Type B pancreatic cell (in vitro differentiated cells): Measurements from ENCODE around the gene VSNL1. TPM values are rescaled to one million over a fixed set of nuclear protein-coding genes. Genes with fewer than 3 reads are reported as not detected.

ENCODE experiments used
- DNase-seq: peaks from one replicate; pipeline ENCODE4 v3.0.0; 2021; ENCODE audit warnings: mixed read lengths; ENCODE audit not compliant: unreplicated experiment; ENCODE audit errors: extremely low spot score
- H3K27ac Mint-ChIP-seq: 2 replicates; pipeline ENCODE4 v1.8.0; 2021; ENCODE audit warnings: mild to moderate bottlenecking, mixed read lengths
- H3K27me3 Mint-ChIP-seq: 2 replicates; pipeline ENCODE4 v1.8.0; 2021; ENCODE audit warnings: mixed read lengths
- H3K36me3 Mint-ChIP-seq: 2 replicates; pipeline ENCODE4 v1.8.0; 2021; ENCODE audit warnings: mixed read lengths
- H3K4me1 Mint-ChIP-seq: one replicate; pipeline ENCODE4 v1.8.0; 2021; ENCODE audit warnings: mixed read lengths; ENCODE audit not compliant: unreplicated experiment
- H3K4me3 Mint-ChIP-seq: 2 replicates; pipeline ENCODE4 v1.8.0; 2021; ENCODE audit warnings: mild to moderate bottlenecking, mixed read lengths
- H3K9me3 Mint-ChIP-seq: 2 replicates; pipeline ENCODE4 v1.8.0; 2021; ENCODE audit warnings: mixed read lengths
- CTCF ChIP-seq: fragments of 200-600 bp; sonication (generic); conservative IDR thresholded peaks from 2 replicates; pipeline ENCODE4 v1.5.0; 2021; ENCODE audit warnings: antibody characterized with exemption, mild to moderate bottlenecking
- long read RNA-seq: library from polyadenylated mRNA; unstranded; transcript quantifications from one replicate; pipeline ENCODE4 v2.0.0, GENCODE V29; 2020
- total RNA-seq: library from RNA; stranded (reverse); gene quantifications from 2 replicates; pipeline ENCODE4 v1.2.1, GENCODE V29; 2021; ENCODE audit warnings: low replicate concordance

Gene VSNL1
- total RNA-seq: 4.1 and 4.6 TPM in 2 replicates
- long read RNA-seq, transcript VSNL1-201 (4 exons, 1,892 nt): major isoform, 18 of 21 reads
- long read RNA-seq, partial matches to known transcripts: 1 of 21 reads
- long read RNA-seq, other reads (novel, unspliced or antisense): 2 of 21 reads

GRCh38 chr2:17540093-17540812 lies at the start of gene VSNL1:
VSNL1 (plus strand) TSS chr2:17540696; CDS start chr2:17592075, 51,379 bp downstream.
- Mint-ChIP-seq H3K4me1 (peaks cover 24% of the 10 kb centered on the region), H3K4me3 (peak within 1 kb of the TSS; percentile 93), H3K27ac (peak within 1 kb of the TSS; percentile 80), H3K36me3 (no peaks in the 10 kb centered on the region), H3K27me3 (peaks cover 67% of the 10 kb centered on the region), H3K9me3 (no peaks in the 10 kb centered on the region)
- DNase-seq: peak; percentile 96
- TF ChIP-seq CTCF: no peak

GRCh38 chr2:17495590-17495989 lies 44.9 kb upstream of the VSNL1 start:
- H3K27me3 Mint-ChIP-seq: peaks cover 3% of the 10 kb centered on the region
- H3K4me1 Mint-ChIP-seq: no peaks in the 10 kb centered on the region
- H3K9me3 Mint-ChIP-seq: no peaks in the 10 kb centered on the region
- H3K36me3 Mint-ChIP-seq: no peaks in the 10 kb centered on the region
- no peak overlapping the region for H3K4me3 Mint-ChIP-seq
- no peak for TF ChIP-seq CTCF
- no peak for DNase-seq
- H3K27ac Mint-ChIP-seq: no peak overlapping the region

- no peak for DNase-seq
- no peak for TF ChIP-seq CTCF
- H3K9me3 Mint-ChIP-seq: no peaks in the 10 kb centered on the region
- no peaks in the 10 kb centered on the region for H3K4me1 Mint-ChIP-seq
- no peaks in the 10 kb centered on the region for H3K36me3 Mint-ChIP-seq
- H3K4me3 Mint-ChIP-seq: no peak overlapping the region
- no peaks in the 10 kb centered on the region for H3K27me3 Mint-ChIP-seq
- no peak overlapping the region for H3K27ac Mint-ChIP-seq
Observed at GRCh38 chr2:17497718-17498117, 42.8 kb upstream of the VSNL1 start.

GRCh38 chr2:17506736-17507616 lies 33.5 kb upstream of the VSNL1 start:
- Mint-ChIP-seq H3K27me3 (no peaks in the 10 kb centered on the region), H3K4me1 (no peaks in the 10 kb centered on the region), H3K4me3 (no peak overlapping the region), H3K9me3 (no peaks in the 10 kb centered on the region), H3K27ac (no peak overlapping the region), H3K36me3 (no peaks in the 10 kb centered on the region)
- TF ChIP-seq CTCF: no peak
- no peak for DNase-seq

- TF ChIP-seq CTCF: no peak
- H3K27ac Mint-ChIP-seq: no peak overlapping the region
- DNase-seq: no peak
- H3K4me3 Mint-ChIP-seq: no peak overlapping the region
- H3K36me3 Mint-ChIP-seq: no peaks in the 10 kb centered on the region
- peaks cover 20% of the 10 kb centered on the region for H3K27me3 Mint-ChIP-seq
- peaks cover 6% of the 10 kb centered on the region for H3K4me1 Mint-ChIP-seq
- H3K9me3 Mint-ChIP-seq: no peaks in the 10 kb centered on the region
Observed at GRCh38 chr2:17515652-17516051, 24.8 kb upstream of the VSNL1 start.
